Gastroesophageal sphincter (tissue), 4 donors: ENCODE results near the gene C7orf33. TPM values are rescaled to one million over a fixed set of nuclear protein-coding genes. Genes with fewer than 3 reads are reported as not detected.

Experiments used
- ATAC-seq: fragments of 150-250 bp; one replicate; pipeline ENCODE4 v1.9.1; 2016; ENCODE audit warnings: mild to moderate bottlenecking, moderate library complexity
- H3K27ac ChIP-seq, 4 donors: fragments of 200-600 bp; sonication (generic) in 3 of 4; 1 replicate in 3 of 4; 2 replicates in 1 of 4; pipeline ENCODE4 v1.5.1; 2016 to 2019
- H3K27me3 ChIP-seq: fragments of 200-600 bp; sonication (generic); one replicate; pipeline ENCODE4 v1.5.1; 2019
- H3K36me3 ChIP-seq, 2 donors: fragments of 200-600 bp; sonication (generic); one replicate each; pipeline ENCODE4 v1.5.1; 2019; ENCODE audit warnings: control low read depth in 1 of 2
- H3K4me1 ChIP-seq, 3 donors: fragments of 200-600 bp; sonication (generic); 1 replicate in 2 of 3; 2 replicates in 1 of 3; pipeline ENCODE4 v1.5.1; 2016 to 2019; ENCODE audit warnings: control low read depth in 2 of 3
- H3K4me3 ChIP-seq, 2 donors: fragments of 200-600 bp; sonication (generic); one replicate each; pipeline ENCODE4 v1.5.1; 2019; ENCODE audit warnings: mild to moderate bottlenecking in 1 of 2, moderate library complexity in 1 of 2
- H3K9me3 ChIP-seq, 3 donors: fragments of 200-600 bp; sonication (generic); one replicate each; pipeline ENCODE4 v1.5.1; 2017 to 2019; ENCODE audit warnings: control low read depth in 2 of 3
- CTCF ChIP-seq, 4 experiments: fragments of 200-600 bp in 2 of 4; fragments of 450-650 bp in 2 of 4; sonication (generic) in 1 of 4; IDR thresholded peaks; one replicate each; pipeline ENCODE4 v1.5.1; 2017 to 2019; ENCODE audit warnings: antibody characterized with exemption in 4 of 4, mild to moderate bottlenecking in 2 of 4, moderate library complexity in 2 of 4
- EP300 ChIP-seq: sonication (generic); formaldehyde crosslinking; IDR thresholded peaks from one replicate; pipeline ENCODE4 v1.6.1; 2017; ENCODE audit warnings: antibody characterized with exemption, mild to moderate bottlenecking
- POLR2A ChIP-seq, 2 donors: fragments of 450-650 bp; IDR thresholded peaks; one replicate each; pipeline ENCODE4 v1.6.1; 2017; ENCODE audit warnings: antibody characterized with exemption in 2 of 2, mild to moderate bottlenecking in 2 of 2, moderate library complexity in 1 of 2
- POLR2AphosphoS5 ChIP-seq: sonication (generic); formaldehyde crosslinking; IDR thresholded peaks from one replicate; pipeline ENCODE4 v1.6.1; 2017; ENCODE audit warnings: antibody characterized with exemption
- WGBS, 2 donors: methylation state at CpG; one replicate each; pipeline ENCODE4 v1.1.5; 2018; ENCODE audit warnings: low coverage in 1 of 2; 5-methylcytosine and 5-hydroxymethylcytosine counted together
- total RNA-seq, 4 donors: library from RNA; depleted of rRNA; stranded (reverse); fragments of >200 nt; gene quantifications; one replicate each; pipeline ENCODE4 v1.1.0, GENCODE V29; 2016

Gene C7orf33, protein sequence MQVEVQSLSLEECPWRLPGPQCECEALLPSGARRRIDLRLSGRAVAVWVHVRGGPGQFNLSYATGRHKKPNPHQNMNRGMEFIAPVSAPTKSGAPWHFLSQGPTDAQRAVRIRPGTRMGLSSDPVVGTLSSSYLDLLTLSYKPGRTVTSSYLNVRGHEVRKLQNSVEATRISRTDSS
- not detected for total RNA-seq

GRCh38 chr7:148590471-148590870 lies at the start of gene C7orf33:
Gene C7orf33 (plus strand): TSS chr7:148590766. CDS start chr7:148590926, 160 bp downstream.
- no peak for ATAC-seq
- peaks cover 17% of the 10 kb centered on the region for H3K27me3 ChIP-seq
- H3K9me3 ChIP-seq, result no peaks in the 10 kb centered on the region
- WGBS, 2 donors, result 50 to 73% methylated on average over 6 to 8 of the region's 10 CpGs
- H3K4me1 ChIP-seq, result no peaks in the 10 kb centered on the region
- no peak within 1 kb of the TSS for H3K4me3 ChIP-seq
- H3K27ac ChIP-seq, result no peak within 1 kb of the TSS
- no peak for TF ChIP-seq CTCF (IDR thresholded peaks at IDR 0.05)
- no peaks in the 10 kb centered on the region for H3K36me3 ChIP-seq

- no peak overlapping the region for H3K4me3 ChIP-seq
- peaks cover 0 to 10% (median 0%) of the 10 kb centered on the region in 3 donors for H3K4me1 ChIP-seq
- TF ChIP-seq POLR2AphosphoS5 (no peak), EP300 (no peak), POLR2A (IDR thresholded peaks at IDR 0.05) (no peak), CTCF (IDR thresholded peaks at IDR 0.05) (no peak)
- no peaks in the 10 kb centered on the region for H3K9me3 ChIP-seq
- H3K36me3 ChIP-seq, result no peaks in the 10 kb centered on the region
- no peak overlapping the region for H3K27ac ChIP-seq
- WGBS, 2 donors, result 86 to 93% methylated on average over 6 of the region's 6 CpGs
- H3K27me3 ChIP-seq, result no peaks in the 10 kb centered on the region
- ATAC-seq, result no peak
Observed at GRCh38 chr7:148541891-148542504, 48.6 kb upstream of the C7orf33 start.

GRCh38 chr7:148543302-148543701 lies 47.3 kb upstream of the C7orf33 start:
- peaks cover 0 to 10% (median 0%) of the 10 kb centered on the region in 3 donors for H3K4me1 ChIP-seq
- WGBS, 2 donors, result 94 to 98% methylated on average over 5 to 8 of the region's 8 CpGs
- H3K4me3 ChIP-seq, result no peak overlapping the region
- H3K27ac ChIP-seq, result no peak overlapping the region
- ATAC-seq, result no peak
- no peak for TF ChIP-seq POLR2A (IDR thresholded peaks at IDR 0.05)
- TF ChIP-seq POLR2AphosphoS5, result no peak
- TF ChIP-seq EP300, result no peak
- TF ChIP-seq CTCF (IDR thresholded peaks at IDR 0.05), result no peak
- no peaks in the 10 kb centered on the region for H3K27me3 ChIP-seq
- no peaks in the 10 kb centered on the region for H3K9me3 ChIP-seq
- H3K36me3 ChIP-seq, result no peaks in the 10 kb centered on the region

DNA sequence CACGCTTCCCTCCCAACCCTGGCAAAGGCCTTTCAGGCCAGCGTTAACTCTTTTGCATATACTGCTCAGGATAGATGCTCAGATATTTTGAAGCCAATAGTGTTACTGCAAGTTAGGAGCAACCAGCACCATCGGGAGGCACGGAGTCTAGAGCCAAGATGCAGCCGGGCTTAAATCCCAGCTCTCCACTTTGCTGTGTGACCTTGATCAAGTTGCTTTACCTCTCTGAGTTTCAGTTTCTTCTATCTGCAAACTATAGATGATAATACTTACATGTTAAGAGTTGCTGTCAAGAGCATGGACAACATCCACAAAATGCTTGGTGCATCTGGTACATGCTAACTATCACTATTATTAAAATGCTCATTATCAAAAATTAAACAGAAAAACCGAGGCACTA lies 45.4 kb upstream of the C7orf33 start:
- no peaks in the 10 kb centered on the region for H3K36me3 ChIP-seq
- peaks cover 0 to 11% (median 0%) of the 10 kb centered on the region in 3 donors for H3K9me3 ChIP-seq
- H3K27ac ChIP-seq, result no peak overlapping the region
- 82 to 100% methylated on average over 3 to 5 of the region's 6 CpGs for WGBS, 2 donors
- peaks cover 0 to 7% (median 0%) of the 10 kb centered on the region in 3 donors for H3K4me1 ChIP-seq
- no peaks in the 10 kb centered on the region for H3K27me3 ChIP-seq
- TF ChIP-seq EP300 (no peak), CTCF (IDR thresholded peaks at IDR 0.05) (no peak)
- no peak for ATAC-seq
- no peak overlapping the region for H3K4me3 ChIP-seq

DNA sequence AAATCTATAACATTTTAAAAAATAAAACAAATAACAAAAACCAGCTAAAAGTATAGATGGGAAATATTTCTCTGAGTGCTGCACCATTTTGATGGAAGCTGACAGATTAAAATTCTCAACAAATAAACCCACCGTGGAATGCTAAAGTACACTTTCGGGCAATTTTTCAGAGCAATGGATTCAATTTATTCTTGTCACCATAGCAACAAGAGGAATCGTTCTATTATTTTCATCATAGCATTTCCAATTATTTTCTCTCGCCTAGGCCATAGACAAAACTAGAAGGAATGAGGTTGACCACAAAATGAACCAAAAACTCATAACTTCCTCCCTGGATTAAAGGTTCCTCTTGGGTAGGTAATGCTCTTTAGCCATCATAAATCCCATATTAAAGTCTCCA lies 44.6 kb upstream of the C7orf33 start:
- ATAC-seq, result no peak
- no peaks in the 10 kb centered on the region for H3K36me3 ChIP-seq
- H3K4me1 ChIP-seq, result no peaks in the 10 kb centered on the region
- no peaks in the 10 kb centered on the region for H3K27me3 ChIP-seq
- peaks cover 0 to 16% (median 0%) of the 10 kb centered on the region in 3 donors for H3K9me3 ChIP-seq
- WGBS, 2 donors, result 76 to 86% methylated on average over 4 of the region's 4 CpGs
- TF ChIP-seq POLR2A (IDR thresholded peaks at IDR 0.05) (no peak), CTCF (IDR thresholded peaks at IDR 0.05) (no peak), EP300 (no peak), POLR2AphosphoS5 (no peak)
- H3K4me3 ChIP-seq, result no peak overlapping the region
- no peak overlapping the region for H3K27ac ChIP-seq
